ENCODE data around the gene SLC38A3. TPM values are rescaled to one million over a fixed set of nuclear protein-coding genes. Genes with fewer than 3 reads are reported as not detected.

SLC38A3 gene
- total and polyA plus RNA-seq, 4 experiments from 2014 or later: not detected

GRCh38 chr3:50248387-50248786 lies 43.3 kb downstream of the SLC38A3 start:
- peak overlapping the region; percentile 23 to 98 (median 84) for H3K27ac Mint-ChIP-seq
- intact Hi-C loops (cut with micrococcal nuclease): no loop called here
- no peaks in the 10 kb centered on the region for H3K27me3 Mint-ChIP-seq
- Histone ChIP-seq H3K9me3 (ENCODE audit: control insufficient read depth in 1 of 2, low read length in 2 of 2) (no peaks in the 10 kb centered on the region), H3K36me3 (ENCODE audit: insufficient read depth, low read length) (peaks cover 39% of the 10 kb centered on the region), H3K27ac (ENCODE audit: low read depth, low read length) (peak overlapping the region; percentile 76), H3K4me3 (ENCODE audit: low read length in 2 of 2) (no peak overlapping the region), H3K27me3 (ENCODE audit: insufficient read depth, low read length) (no peaks in the 10 kb centered on the region), H3K4me1 (ENCODE audit: insufficient read depth, low read length) (peaks cover 83% of the 10 kb centered on the region)
- peaks cover 4 to 34% of the 10 kb centered on the region in 2 donors for H3K36me3 Mint-ChIP-seq
- no peak for DNase-seq
- H3K4me1 Mint-ChIP-seq: peaks cover 36 to 75% (median 56%) of the 10 kb centered on the region in 4 donors
- ChIA-PET POLR2A (ENCODE audit: partially characterized antibody) (interaction anchor here (0.8 to 11.2 kb wide), 5 partner anchors 11 to 89 kb away, joined by 3 to 150 read pairs (median 35); partner anchors contain the start of gene GNAI2), CTCF (ENCODE audit: partially characterized antibody) (interaction anchor here (4.1 to 6.4 kb wide), 4 partner anchors 11 to 55 kb away, joined by 28 to 238 read pairs (median 76); partner anchors contain the start of genes GNAI2 and GNAT1)
- no peaks in the 10 kb centered on the region for H3K9me3 Mint-ChIP-seq
- H3K4me3 Mint-ChIP-seq: peak overlapping the region in 2 of 8 donors; percentile 2 to 62

GRCh38 chr3:50249457-50249856 lies 44.4 kb downstream of the SLC38A3 start:
- Histone ChIP-seq H3K4me1 (ENCODE audit: insufficient read depth, low read length) (peaks cover 76% of the 10 kb centered on the region), H3K27me3 (ENCODE audit: insufficient read depth, low read length) (no peaks in the 10 kb centered on the region), H3K27ac (ENCODE audit: low read depth, low read length) (peak overlapping the region; percentile 76), H3K4me3 (ENCODE audit: low read length in 2 of 2) (no peak overlapping the region), H3K36me3 (ENCODE audit: insufficient read depth, low read length) (peaks cover 46% of the 10 kb centered on the region), H3K9me3 (ENCODE audit: control insufficient read depth in 1 of 2, low read length in 2 of 2) (no peaks in the 10 kb centered on the region)
- H3K9me3 Mint-ChIP-seq: no peaks in the 10 kb centered on the region
- H3K27me3 Mint-ChIP-seq: no peaks in the 10 kb centered on the region
- peaks cover 8 to 37% of the 10 kb centered on the region in 2 donors for H3K36me3 Mint-ChIP-seq
- POLR2A ChIA-PET (ENCODE audit: partially characterized antibody): interaction anchor here (0.6 to 4.5 kb wide), 7 partner anchors 11 to 88 kb away, joined by 3 to 35 read pairs (median 5); partner anchors contain the start of gene GNAI2
- CTCF ChIA-PET (ENCODE audit: partially characterized antibody): interaction anchor here (1.4 to 6.4 kb wide), 4 partner anchors 10 to 56 kb away, joined by 3 to 238 read pairs (median 58); partner anchors contain the start of gene GNAT1
- no peak overlapping the region for H3K4me3 Mint-ChIP-seq
- intact Hi-C loops (cut with micrococcal nuclease): no loop called here
- no peak for DNase-seq
- H3K4me1 Mint-ChIP-seq: peaks cover 31 to 69% (median 47%) of the 10 kb centered on the region in 4 donors
- peak overlapping the region in 5 of 7 donors; percentile 29 to 76 (median 35) for H3K27ac Mint-ChIP-seq

GRCh38 chr3:50250514-50250913 lies 45.4 kb downstream of the SLC38A3 start:
- intact Hi-C loops (cut with micrococcal nuclease): no loop called here
- Mint-ChIP-seq H3K9me3 (no peaks in the 10 kb centered on the region), H3K27ac (peak overlapping the region in 6 of 7 donors; percentile 74 to 88 (median 78)), H3K36me3 (peaks cover 8 to 40% of the 10 kb centered on the region in 2 donors), H3K27me3 (no peaks in the 10 kb centered on the region), H3K4me1 (peaks cover 28 to 60% (median 41%) of the 10 kb centered on the region in 4 donors), H3K4me3 (peak overlapping the region in 1 of 8 donors; percentile 33)
- no peaks in the 10 kb centered on the region for H3K9me3 ChIP-seq (ENCODE audit: control insufficient read depth in 1 of 2, low read length in 2 of 2)
- no peak overlapping the region for H3K4me3 ChIP-seq (ENCODE audit: low read length in 2 of 2)
- peak overlapping the region; percentile 25 for H3K27ac ChIP-seq (ENCODE audit: low read depth, low read length)
- ChIA-PET CTCF (ENCODE audit: partially characterized antibody) (interaction anchor here (1.0 to 6.4 kb wide), 7 partner anchors 9 to 58 kb away, joined by 3 to 238 read pairs (median 6); partner anchors contain the start of genes GNAI2 and GNAT1), POLR2A (ENCODE audit: partially characterized antibody) (interaction anchor here (1.0 to 4.5 kb wide), 5 partner anchors 9 to 87 kb away, joined by 3 to 35 read pairs (median 5); partner anchors contain the start of gene GNAI2)
- H3K27me3 ChIP-seq (ENCODE audit: insufficient read depth, low read length): no peaks in the 10 kb centered on the region
- no peak for DNase-seq
- H3K4me1 ChIP-seq (ENCODE audit: insufficient read depth, low read length): peaks cover 65% of the 10 kb centered on the region
- H3K36me3 ChIP-seq (ENCODE audit: insufficient read depth, low read length): peaks cover 53% of the 10 kb centered on the region

- CTCF ChIA-PET (ENCODE audit: partially characterized antibody): interaction anchor here (0.9 to 6.4 kb wide), 5 partner anchors 8 to 57 kb away, joined by 3 to 238 read pairs (median 6); no protein-coding TSS in a partner anchor
- H3K9me3 ChIP-seq (ENCODE audit: control insufficient read depth in 1 of 2, low read length in 2 of 2): no peaks in the 10 kb centered on the region
- no peak overlapping the region for H3K4me3 ChIP-seq (ENCODE audit: low read length in 2 of 2)
- H3K27ac ChIP-seq (ENCODE audit: low read depth, low read length): no peak overlapping the region
- peaks cover 57% of the 10 kb centered on the region for H3K36me3 ChIP-seq (ENCODE audit: insufficient read depth, low read length)
- H3K4me3 Mint-ChIP-seq: peak overlapping the region in 2 of 8 donors; percentile 10 to 38
- intact Hi-C loops (cut with micrococcal nuclease): no loop called here
- DNase-seq: no peak
- POLR2A ChIA-PET (ENCODE audit: partially characterized antibody): no interaction called here
- peaks cover 58% of the 10 kb centered on the region for H3K4me1 ChIP-seq (ENCODE audit: insufficient read depth, low read length)
- H3K27me3 ChIP-seq (ENCODE audit: insufficient read depth, low read length): no peaks in the 10 kb centered on the region
- peaks cover 8 to 41% of the 10 kb centered on the region in 2 donors for H3K36me3 Mint-ChIP-seq
- H3K27ac Mint-ChIP-seq: peak overlapping the region in 6 of 7 donors; percentile 39 to 81 (median 70)
- no peaks in the 10 kb centered on the region for H3K9me3 Mint-ChIP-seq
- no peaks in the 10 kb centered on the region for H3K27me3 Mint-ChIP-seq
- peaks cover 27 to 53% (median 35%) of the 10 kb centered on the region in 4 donors for H3K4me1 Mint-ChIP-seq
Measured at GRCh38 chr3:50251220-50251619, 46.1 kb downstream of the SLC38A3 start.

- H3K4me3 Mint-ChIP-seq: no peak overlapping the region
- intact Hi-C loops (cut with micrococcal nuclease): no loop called here
- no peaks in the 10 kb centered on the region for H3K27me3 Mint-ChIP-seq
- peak overlapping the region in 3 of 7 donors; percentile 18 to 86 (median 44) for H3K27ac Mint-ChIP-seq
- Histone ChIP-seq H3K4me3 (ENCODE audit: low read length in 2 of 2) (no peak overlapping the region), H3K27ac (ENCODE audit: low read depth, low read length) (no peak overlapping the region), H3K4me1 (ENCODE audit: insufficient read depth, low read length) (peaks cover 27% of the 10 kb centered on the region), H3K36me3 (ENCODE audit: insufficient read depth, low read length) (peaks cover 78% of the 10 kb centered on the region), H3K9me3 (ENCODE audit: control insufficient read depth in 1 of 2, low read length in 2 of 2) (no peaks in the 10 kb centered on the region), H3K27me3 (ENCODE audit: insufficient read depth, low read length) (no peaks in the 10 kb centered on the region)
- peaks cover 23 to 60% of the 10 kb centered on the region in 2 donors for H3K36me3 Mint-ChIP-seq
- peaks cover 15 to 27% (median 19%) of the 10 kb centered on the region in 4 donors for H3K4me1 Mint-ChIP-seq
- H3K9me3 Mint-ChIP-seq: no peaks in the 10 kb centered on the region
- POLR2A ChIA-PET (ENCODE audit: partially characterized antibody): interaction anchor here (1.2 to 1.5 kb wide), 2 partner anchors 18 to 19 kb away, joined by 5 read pairs; partner anchors contain the start of gene GNAI2
- no peak for DNase-seq
- CTCF ChIA-PET (ENCODE audit: partially characterized antibody): interaction anchor here (1.7 to 2.8 kb wide), 2 partner anchors 60 kb away, joined by 8 to 12 read pairs; no protein-coding TSS in a partner anchor
Measured at GRCh38 chr3:50254577-50255250, 49.6 kb downstream of the SLC38A3 start.

- Histone ChIP-seq H3K9me3 (ENCODE audit: control insufficient read depth in 1 of 2, low read length in 2 of 2) (no peaks in the 10 kb centered on the region), H3K27ac (ENCODE audit: low read depth, low read length) (no peak overlapping the region), H3K4me3 (ENCODE audit: low read length in 2 of 2) (no peak overlapping the region), H3K36me3 (ENCODE audit: insufficient read depth, low read length) (peaks cover 73% of the 10 kb centered on the region), H3K4me1 (ENCODE audit: insufficient read depth, low read length) (peaks cover 25% of the 10 kb centered on the region), H3K27me3 (ENCODE audit: insufficient read depth, low read length) (no peaks in the 10 kb centered on the region)
- Mint-ChIP-seq H3K4me3 (no peak overlapping the region), H3K9me3 (no peaks in the 10 kb centered on the region), H3K27ac (no peak overlapping the region), H3K4me1 (peaks cover 12 to 23% (median 17%) of the 10 kb centered on the region in 4 donors), H3K27me3 (no peaks in the 10 kb centered on the region), H3K36me3 (peaks cover 23 to 57% of the 10 kb centered on the region in 2 donors)
- no peak for DNase-seq
- ChIA-PET POLR2A (ENCODE audit: partially characterized antibody) (no interaction called here), CTCF (ENCODE audit: partially characterized antibody) (interaction anchor here (2.8 to 6.2 kb wide), 2 partner anchors 9 to 61 kb away, joined by 12 to 34 read pairs; no protein-coding TSS in a partner anchor)
- intact Hi-C loops (cut with micrococcal nuclease): no loop called here
Measured at GRCh38 chr3:50255251-50255615, 50.2 kb downstream of the SLC38A3 start.
